Adrenal gland (tissue), 5 donors: Measurements from ENCODE around the gene DHDDS.
"Not testable (repeated sequence)": the region's sequence is repeated elsewhere in the genome, so short reads cannot be mapped to it uniquely, and the experiment has no call there.

Experiments used
- POLR2A ChIP-seq, 2 donors: fragments of 450-650 bp; IDR thresholded peaks; one replicate each; pipeline ENCODE4 v1.6.1; 2017; ENCODE audit warnings: antibody characterized with exemption in 2 of 2, mild to moderate bottlenecking in 2 of 2, moderate library complexity in 1 of 2
- TF ChIP-seq, protein P1 (sequence below), 6 experiments: fragments of 450-650 bp in 4 of 6; fragments of 200-600 bp in 2 of 6; sonication (generic) in 1 of 6; IDR thresholded peaks; 1 replicate in 5 of 6; 2 replicates in 1 of 6; pipeline versions ENCODE4 v1.5.1 to v1.8.0; 2016 to 2021; ENCODE audit warnings: antibody characterized with exemption in 6 of 6, mild to moderate bottlenecking in 2 of 6, moderate library complexity in 1 of 6
- donor health status: DM: no; HTN: no; CAD: no.

DNA sequence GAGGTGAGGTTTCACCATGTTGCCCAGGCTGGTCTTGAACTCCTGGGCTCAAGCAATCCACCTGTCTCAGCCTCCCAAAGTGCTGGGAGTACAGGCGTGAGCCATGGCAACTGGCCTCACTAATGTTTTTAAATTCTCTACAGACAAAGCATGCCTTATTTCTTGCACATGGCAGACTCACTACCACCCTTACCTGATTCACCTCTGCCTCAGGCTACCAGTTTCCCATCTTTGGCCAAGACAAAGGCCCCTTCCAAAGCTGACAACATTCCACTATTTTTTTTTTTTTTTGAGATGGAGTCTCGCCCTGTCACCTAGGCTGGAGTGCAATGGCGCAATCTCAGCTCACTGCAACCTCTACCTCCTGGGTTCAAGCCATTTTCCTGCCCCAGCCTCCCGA is 83.7 kb downstream of the DHDDS start:
- TF ChIP-seq POLR2A (IDR thresholded peaks at IDR 0.05) = not testable (repeated sequence)
- TF ChIP-seq, protein P1, sequence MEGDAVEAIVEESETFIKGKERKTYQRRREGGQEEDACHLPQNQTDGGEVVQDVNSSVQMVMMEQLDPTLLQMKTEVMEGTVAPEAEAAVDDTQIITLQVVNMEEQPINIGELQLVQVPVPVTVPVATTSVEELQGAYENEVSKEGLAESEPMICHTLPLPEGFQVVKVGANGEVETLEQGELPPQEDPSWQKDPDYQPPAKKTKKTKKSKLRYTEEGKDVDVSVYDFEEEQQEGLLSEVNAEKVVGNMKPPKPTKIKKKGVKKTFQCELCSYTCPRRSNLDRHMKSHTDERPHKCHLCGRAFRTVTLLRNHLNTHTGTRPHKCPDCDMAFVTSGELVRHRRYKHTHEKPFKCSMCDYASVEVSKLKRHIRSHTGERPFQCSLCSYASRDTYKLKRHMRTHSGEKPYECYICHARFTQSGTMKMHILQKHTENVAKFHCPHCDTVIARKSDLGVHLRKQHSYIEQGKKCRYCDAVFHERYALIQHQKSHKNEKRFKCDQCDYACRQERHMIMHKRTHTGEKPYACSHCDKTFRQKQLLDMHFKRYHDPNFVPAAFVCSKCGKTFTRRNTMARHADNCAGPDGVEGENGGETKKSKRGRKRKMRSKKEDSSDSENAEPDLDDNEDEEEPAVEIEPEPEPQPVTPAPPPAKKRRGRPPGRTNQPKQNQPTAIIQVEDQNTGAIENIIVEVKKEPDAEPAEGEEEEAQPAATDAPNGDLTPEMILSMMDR (IDR thresholded peaks at IDR 0.05) = not testable (repeated sequence)
